Thyroid gland (tissue), 4 donors: ENCODE measurements around the gene CCDC82. TPM values are rescaled to one million over a fixed set of nuclear protein-coding genes. Genes with fewer than 3 reads are reported as not detected.
A peak's percentile ranks its signal among the peaks of the same experiment; 100 is the strongest.
"Not testable (repeated sequence)": the region's sequence is repeated elsewhere in the genome, so short reads cannot be mapped to it uniquely, and the experiment has no call there.

Experiments used
- DNase-seq, 2 donors: peaks; one replicate each; pipeline ENCODE4 v3.0.0-alpha.2; 2019
- H3K27ac ChIP-seq, 3 donors: fragments of 200-600 bp; sonication (generic); 1 replicate in 2 of 3; 2 replicates in 1 of 3; pipeline ENCODE4 v1.5.1; 2016 to 2019; ENCODE audit warnings: mild to moderate bottlenecking in 1 of 3, moderate library complexity in 1 of 3
- H3K27me3 ChIP-seq: fragments of 200-600 bp; sonication (generic); one replicate; pipeline ENCODE4 v1.5.1; 2019
- H3K36me3 ChIP-seq, 2 donors: fragments of 200-600 bp; sonication (generic); one replicate each; pipeline ENCODE4 v1.5.1; 2016 to 2019
- H3K4me1 ChIP-seq, 2 donors: fragments of 200-600 bp; sonication (generic); one replicate each; pipeline ENCODE4 v1.5.1; 2017 to 2019
- H3K4me3 ChIP-seq, 3 donors: fragments of 200-600 bp; sonication (generic); replicated peaks in 1 of 3; 1 replicate in 2 of 3; 2 replicates in 1 of 3; pipeline ENCODE4 v1.5.1; 2016; ENCODE audit warnings: mild to moderate bottlenecking in 1 of 3
- H3K9me3 ChIP-seq: fragments of 200-600 bp; sonication (generic); one replicate; pipeline ENCODE4 v1.5.1; 2017
- CTCF ChIP-seq, 6 experiments: fragments of 200-600 bp in 3 of 6; fragments of 450-650 bp in 3 of 6; sonication (generic) in 3 of 6; IDR thresholded peaks; one replicate each; pipeline ENCODE4 v1.5.1; 2016 to 2019; ENCODE audit warnings: antibody characterized with exemption in 6 of 6, mild to moderate bottlenecking in 2 of 6, inconsistent platforms in 1 of 6, moderate library complexity in 1 of 6
- POLR2A ChIP-seq, 2 donors: fragments of 450-650 bp; IDR thresholded peaks; one replicate each; pipeline ENCODE4 v1.6.1; 2017; ENCODE audit warnings: antibody characterized with exemption in 2 of 2, mild to moderate bottlenecking in 2 of 2, moderate library complexity in 1 of 2
- WGBS, 2 donors: methylation state at CpG; one replicate each; pipeline ENCODE4 v1.1.5; 2017; 5-methylcytosine and 5-hydroxymethylcytosine counted together
- intact Hi-C: fragments of 100-400 bp; cut with DNase I; formaldehyde crosslinking; loops from one replicate; pipeline ENCODE4 v1.15.1; 2023
- total RNA-seq, 4 donors: library from RNA; depleted of rRNA; stranded (reverse); fragments of >200 nt; gene quantifications; one replicate each; pipeline ENCODE4 v1.2.3, GENCODE V29; 2016

Gene CCDC82
- total RNA-seq, 4 donors from 2014 or later: 24.8 to 44.9 (median 28.8) TPM

DNA sequence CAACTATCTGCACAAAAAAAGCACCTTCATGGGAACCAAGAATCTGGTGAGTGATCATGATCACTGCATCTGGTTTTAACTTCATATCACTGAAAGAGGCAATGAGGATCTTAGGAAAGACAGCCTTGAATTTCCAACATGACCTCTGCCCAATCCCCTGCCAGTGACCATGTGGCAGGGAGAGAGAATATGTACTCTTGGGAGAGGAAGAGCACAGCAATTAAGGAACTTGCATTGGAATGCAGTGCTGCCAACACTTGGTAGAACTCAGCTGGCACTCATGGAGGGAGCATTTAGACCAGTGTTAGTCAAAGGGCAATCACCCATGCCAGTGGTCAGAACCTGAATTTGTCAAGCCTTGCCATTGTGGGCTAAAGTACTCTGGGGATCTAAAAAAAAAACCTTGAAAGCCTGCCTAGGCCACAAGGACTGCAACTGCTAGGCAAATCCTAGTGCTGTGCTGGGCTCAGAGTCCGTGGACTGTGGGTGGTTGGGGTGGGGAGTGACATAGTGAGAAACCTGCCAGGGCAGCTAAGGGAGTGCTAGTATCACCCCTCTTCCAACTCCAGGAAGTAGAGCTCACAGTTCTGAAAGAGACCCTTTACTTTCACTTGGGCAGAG lies 23.2 kb upstream of the CCDC82 start:
- Histone ChIP-seq H3K27ac (no peak overlapping the region), H3K36me3 (no peaks in the 10 kb centered on the region)
- 50 to 79% methylated on average over 1 of the region's 1 CpG for WGBS, 2 donors

DNA sequence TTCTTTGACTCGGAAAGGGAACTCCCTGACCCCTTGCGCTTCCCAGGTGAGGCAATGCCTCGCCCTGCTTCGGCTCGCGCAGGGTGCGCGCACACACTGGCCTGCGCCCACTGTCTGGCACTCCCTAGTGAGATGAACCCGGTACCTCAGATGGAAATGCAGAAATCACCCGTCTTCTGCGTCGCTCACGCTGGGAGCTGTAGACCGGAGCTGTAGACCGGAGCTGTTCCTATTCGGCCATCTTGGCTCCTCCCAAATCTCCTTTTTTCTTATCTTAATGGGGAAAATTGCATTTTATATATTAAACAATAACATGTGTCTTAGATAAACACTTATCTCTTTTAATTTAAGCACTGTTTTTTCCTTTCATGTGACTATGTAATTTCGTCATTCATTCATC lies 21.7 kb upstream of the CCDC82 start:
- DNase-seq, H3K4me1 ChIP-seq, intact Hi-C loops, H3K4me3 ChIP-seq, H3K9me3 ChIP-seq, H3K27me3 ChIP-seq, H3K27ac ChIP-seq, H3K36me3 ChIP-seq: not testable (repeated sequence)
- WGBS, 2 donors: 79 to 89% methylated on average over 11 to 18 of the region's 18 CpGs

More for the DNA sequence above, 23.2 kb upstream of the CCDC82 start:
- DNase-seq: peak in 1 of 2 donors; percentile 5
- no peaks in the 10 kb centered on the region for H3K4me1 ChIP-seq
- TF ChIP-seq CTCF (IDR thresholded peaks at IDR 0.05) (no peak), POLR2A (IDR thresholded peaks at IDR 0.05) (no peak)
- H3K9me3 ChIP-seq: no peaks in the 10 kb centered on the region
- no peaks in the 10 kb centered on the region for H3K27me3 ChIP-seq
- H3K4me3 ChIP-seq: no peak overlapping the region
- intact Hi-C loops: no loop called here

DNA sequence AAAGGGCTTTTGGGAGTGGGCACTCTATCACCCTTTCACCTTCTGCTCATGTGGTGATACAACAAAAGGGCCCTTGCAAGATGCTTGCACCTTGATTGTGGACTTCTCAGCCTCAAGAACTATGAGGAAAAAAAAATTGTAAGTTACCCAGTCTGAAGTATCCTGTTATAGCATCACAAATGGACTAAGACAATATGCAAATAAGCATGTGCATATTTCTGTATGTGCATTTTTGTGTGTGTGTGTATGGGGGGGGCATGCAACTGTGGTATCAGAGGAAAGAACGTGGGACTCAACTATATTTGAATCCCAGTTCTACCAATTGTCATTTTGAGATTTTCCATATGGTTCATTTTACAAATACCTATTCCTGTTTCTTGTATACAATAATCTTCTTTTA lies 11.0 kb upstream of the CCDC82 start:
- 85 to 89% methylated on average over 1 of the region's 1 CpG for WGBS, 2 donors
- no peak for DNase-seq
- H3K27ac ChIP-seq: no peak overlapping the region
- H3K4me3 ChIP-seq: no peak overlapping the region
- H3K9me3 ChIP-seq: no peaks in the 10 kb centered on the region
- H3K27me3 ChIP-seq: no peaks in the 10 kb centered on the region
- no peaks in the 10 kb centered on the region for H3K36me3 ChIP-seq
- TF ChIP-seq CTCF (IDR thresholded peaks at IDR 0.05) (no peak), POLR2A (IDR thresholded peaks at IDR 0.05) (no peak)
- intact Hi-C loops: no loop called here
- no peaks in the 10 kb centered on the region for H3K4me1 ChIP-seq

GRCh38 chr11:96397863-96398262 lies 8.2 kb upstream of the CCDC82 start:
- intact Hi-C loops: no loop called here
- Histone ChIP-seq H3K27ac (no peak overlapping the region), H3K36me3 (no peaks in the 10 kb centered on the region), H3K9me3 (no peaks in the 10 kb centered on the region), H3K4me3 (no peak overlapping the region), H3K4me1 (no peaks in the 10 kb centered on the region), H3K27me3 (no peaks in the 10 kb centered on the region)
- WGBS, 2 donors: 93 to 95% methylated on average over 3 of the region's 3 CpGs
- DNase-seq: no peak
- TF ChIP-seq POLR2A (IDR thresholded peaks at IDR 0.05): no peak

DNA sequence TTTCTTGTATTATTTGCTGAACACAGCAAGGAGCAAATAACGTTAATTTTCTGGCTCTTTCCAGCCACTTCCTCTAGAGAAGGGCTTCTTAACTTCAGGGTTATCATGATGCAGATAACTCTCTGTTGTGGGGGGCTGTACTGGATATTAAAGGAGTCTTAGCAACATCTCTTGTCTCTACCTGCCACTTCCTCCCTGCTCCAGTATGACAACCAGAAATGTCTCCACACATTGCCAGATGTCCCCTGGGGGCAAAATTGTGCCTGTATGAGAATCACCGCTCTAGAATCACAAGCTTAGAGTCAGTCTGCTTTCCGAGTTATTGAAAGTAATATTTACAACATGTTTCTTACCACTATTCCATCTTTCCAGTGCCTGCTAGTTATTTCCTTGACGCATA lies 6.9 kb upstream of the CCDC82 start:
- TF ChIP-seq CTCF (IDR thresholded peaks at IDR 0.05) (no peak), POLR2A (IDR thresholded peaks at IDR 0.05) (no peak)
- Histone ChIP-seq H3K36me3 (no peaks in the 10 kb centered on the region), H3K9me3 (no peaks in the 10 kb centered on the region), H3K27me3 (no peaks in the 10 kb centered on the region), H3K4me1 (no peaks in the 10 kb centered on the region), H3K27ac (no peak overlapping the region), H3K4me3 (no peak overlapping the region)
- intact Hi-C loops: no loop called here
- no peak for DNase-seq
- 83 to 86% methylated on average over 4 of the region's 4 CpGs for WGBS, 2 donors

DNA sequence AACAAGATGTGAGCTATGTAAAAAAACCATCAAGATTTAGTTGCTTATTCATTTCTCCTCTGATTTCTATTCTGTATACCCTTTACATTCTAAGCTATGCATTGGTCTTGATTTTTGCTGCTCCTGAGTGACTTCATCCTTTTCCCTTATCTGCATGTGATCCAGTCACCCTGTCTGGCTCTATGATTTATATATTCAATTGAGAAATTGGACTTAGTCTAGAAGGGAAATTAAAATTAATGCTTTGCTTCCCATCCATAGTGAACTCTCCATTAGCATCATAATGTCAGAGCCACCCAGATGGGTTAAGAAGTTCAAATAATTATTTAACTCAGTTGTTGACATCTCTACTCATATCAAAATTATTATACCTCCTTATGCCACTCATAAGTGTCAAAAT lies 5.1 kb upstream of the CCDC82 start:
- Histone ChIP-seq H3K9me3 (no peaks in the 10 kb centered on the region), H3K4me3 (no peak overlapping the region), H3K36me3 (no peaks in the 10 kb centered on the region), H3K27ac (no peak overlapping the region), H3K27me3 (no peaks in the 10 kb centered on the region), H3K4me1 (peaks cover 6 to 8% of the 10 kb centered on the region in 2 donors)
- DNase-seq: no peak
- intact Hi-C loops: loop anchor here (5.0 kb wide), 1 partner anchor 557 kb away; no protein-coding TSS in a partner anchor
- TF ChIP-seq CTCF (IDR thresholded peaks at IDR 0.05) (no peak), POLR2A (IDR thresholded peaks at IDR 0.05) (no peak)
